ENCODE results near the gene MYO7A.

Gene MYO7A

DNA sequence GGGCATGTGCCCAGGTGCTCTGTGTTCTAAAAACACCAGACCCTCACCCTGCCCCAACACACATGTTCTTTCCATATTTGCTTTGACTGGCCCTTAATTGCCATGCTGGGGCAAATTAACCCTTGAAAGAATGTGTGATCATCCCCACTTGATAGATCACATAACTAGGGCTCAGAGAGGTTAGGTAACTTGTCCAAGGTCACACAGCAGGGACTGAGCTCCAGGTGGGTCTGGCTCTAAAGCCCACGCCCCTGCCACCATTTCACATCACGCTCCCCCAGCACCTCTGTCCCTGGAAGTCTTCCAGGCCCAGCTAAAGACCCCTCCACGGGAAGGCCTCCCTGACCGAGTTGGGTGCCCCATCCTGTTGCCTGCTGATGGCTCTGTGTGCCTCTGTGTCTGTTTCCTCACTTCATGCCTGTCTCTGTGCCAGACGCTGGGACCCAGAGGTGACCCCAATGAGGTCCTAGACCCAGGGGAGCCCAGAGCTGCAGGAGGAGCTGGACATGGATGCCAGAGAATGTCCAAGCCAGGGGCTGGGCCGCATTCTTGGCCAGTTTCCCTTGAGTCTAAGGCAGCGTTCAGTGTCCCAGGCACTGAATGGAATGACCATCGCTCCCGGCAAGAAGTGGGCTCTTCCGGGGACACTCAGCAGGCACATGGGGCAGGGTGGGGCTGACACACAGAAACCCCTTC, 79.7 kb downstream of the MYO7A start:
- H3K9ac ChIP-seq (ENCODE audit: low read length): no peak overlapping the region
- H3K9me3 ChIP-seq (replicated peaks; ENCODE audit: insufficient read depth, low read length): no peaks in the 10 kb centered on the region
- H3K4me2 ChIP-seq (ENCODE audit: low read depth, low read length): no peak overlapping the region
- H3K9me2 ChIP-seq (replicated peaks; ENCODE audit: insufficient read depth, low read length): no peaks in the 10 kb centered on the region
- H3K79me2 ChIP-seq (ENCODE audit: low read length): no peaks in the 10 kb centered on the region
- TF ChIP-seq EZH2 (optimal IDR thresholded peaks at IDR 0.05; ENCODE audit: low read depth, low read length) (no peak), EZH2phosphoT487 (IDR thresholded peaks at IDR 0.05; ENCODE audit: low read length) (no peak)
- TF ChIP-seq, protein P1, sequence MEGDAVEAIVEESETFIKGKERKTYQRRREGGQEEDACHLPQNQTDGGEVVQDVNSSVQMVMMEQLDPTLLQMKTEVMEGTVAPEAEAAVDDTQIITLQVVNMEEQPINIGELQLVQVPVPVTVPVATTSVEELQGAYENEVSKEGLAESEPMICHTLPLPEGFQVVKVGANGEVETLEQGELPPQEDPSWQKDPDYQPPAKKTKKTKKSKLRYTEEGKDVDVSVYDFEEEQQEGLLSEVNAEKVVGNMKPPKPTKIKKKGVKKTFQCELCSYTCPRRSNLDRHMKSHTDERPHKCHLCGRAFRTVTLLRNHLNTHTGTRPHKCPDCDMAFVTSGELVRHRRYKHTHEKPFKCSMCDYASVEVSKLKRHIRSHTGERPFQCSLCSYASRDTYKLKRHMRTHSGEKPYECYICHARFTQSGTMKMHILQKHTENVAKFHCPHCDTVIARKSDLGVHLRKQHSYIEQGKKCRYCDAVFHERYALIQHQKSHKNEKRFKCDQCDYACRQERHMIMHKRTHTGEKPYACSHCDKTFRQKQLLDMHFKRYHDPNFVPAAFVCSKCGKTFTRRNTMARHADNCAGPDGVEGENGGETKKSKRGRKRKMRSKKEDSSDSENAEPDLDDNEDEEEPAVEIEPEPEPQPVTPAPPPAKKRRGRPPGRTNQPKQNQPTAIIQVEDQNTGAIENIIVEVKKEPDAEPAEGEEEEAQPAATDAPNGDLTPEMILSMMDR (IDR thresholded peaks at IDR 0.05; ENCODE audit: low read length): no peak
- DNase-seq: no peak
- H3K27me3 ChIP-seq (replicated peaks; ENCODE audit: insufficient read depth, low read length): no peaks in the 10 kb centered on the region
- H3F3A ChIP-seq (ENCODE audit: insufficient read depth, low read length): no peaks in the 10 kb centered on the region
- H2AFZ ChIP-seq (ENCODE audit: low read length): no peak overlapping the region
- H3K27ac ChIP-seq (ENCODE audit: low read length): no peak overlapping the region
- H3K36me3 ChIP-seq (replicated peaks; ENCODE audit: insufficient read depth, low read length): no peaks in the 10 kb centered on the region
- H3K4me3 ChIP-seq (ENCODE audit: low read length): no peak overlapping the region
- H3K4me1 ChIP-seq (ENCODE audit: low read length): no peaks in the 10 kb centered on the region
- H4K20me1 ChIP-seq (ENCODE audit: insufficient read depth, low read length): no peaks in the 10 kb centered on the region

DNA sequence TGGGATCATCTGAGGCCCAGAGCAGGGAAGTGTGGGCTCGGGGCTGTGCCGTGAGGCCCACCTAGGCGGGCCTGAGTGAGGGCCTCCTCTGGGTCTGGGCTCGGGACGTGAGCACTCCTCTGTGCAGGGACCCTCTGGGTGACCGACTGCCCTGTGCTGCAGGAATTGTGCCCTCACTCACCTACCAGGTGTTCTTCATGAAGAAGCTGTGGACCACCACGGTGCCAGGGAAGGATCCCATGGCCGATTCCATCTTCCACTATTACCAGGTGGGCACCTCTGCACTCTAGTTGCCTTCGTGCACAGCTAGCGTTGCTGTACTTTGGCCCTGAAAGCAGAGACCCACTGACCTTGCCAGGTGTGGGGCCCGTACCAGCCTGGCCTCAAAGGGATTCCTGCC, 80.5 kb downstream of the MYO7A start:
- Histone ChIP-seq H3K4me1 (ENCODE audit: low read length) (no peaks in the 10 kb centered on the region), H3K27me3 (replicated peaks; ENCODE audit: insufficient read depth, low read length) (no peaks in the 10 kb centered on the region)
- TF ChIP-seq EZH2phosphoT487 (IDR thresholded peaks at IDR 0.05; ENCODE audit: low read length): no peak

DNA sequence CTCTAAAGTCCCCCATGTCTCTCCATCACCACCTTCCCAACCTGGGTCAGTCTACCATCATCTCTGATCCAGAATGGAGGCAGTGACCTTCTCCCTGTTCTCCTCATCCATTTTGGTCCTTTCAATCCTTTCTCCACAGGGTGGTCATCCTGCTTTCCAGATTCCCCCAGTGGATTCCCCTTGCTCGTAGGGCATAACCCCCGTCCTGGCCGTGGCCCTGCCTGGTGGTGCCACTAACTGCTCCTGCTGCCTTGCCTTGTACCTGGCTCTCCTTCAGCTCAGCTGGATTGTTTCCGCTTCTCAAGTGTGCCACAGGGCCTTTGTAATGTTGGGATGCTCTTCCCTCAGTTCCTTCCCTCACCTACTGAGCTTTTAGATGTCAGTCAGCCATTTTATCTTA, 81.6 kb downstream of the MYO7A start:
- H2AFZ ChIP-seq (ENCODE audit: low read length): no peak overlapping the region
- TF ChIP-seq EZH2phosphoT487 (IDR thresholded peaks at IDR 0.05; ENCODE audit: low read length): no peak
- TF ChIP-seq EZH2 (optimal IDR thresholded peaks at IDR 0.05; ENCODE audit: low read depth, low read length): no peak
- TF ChIP-seq, protein P1 (IDR thresholded peaks at IDR 0.05; ENCODE audit: low read length): no peak
- H3K9me3 ChIP-seq (replicated peaks; ENCODE audit: insufficient read depth, low read length): no peaks in the 10 kb centered on the region
- no peaks in the 10 kb centered on the region for H3K4me1 ChIP-seq (ENCODE audit: low read length)
- H3K4me3 ChIP-seq (ENCODE audit: low read length): no peak overlapping the region
- H3K4me2 ChIP-seq (ENCODE audit: low read depth, low read length): no peak overlapping the region
- no peaks in the 10 kb centered on the region for H3K9me2 ChIP-seq (replicated peaks; ENCODE audit: insufficient read depth, low read length)
- H3K36me3 ChIP-seq (replicated peaks; ENCODE audit: insufficient read depth, low read length): no peaks in the 10 kb centered on the region
- H3K9ac ChIP-seq (ENCODE audit: low read length): no peak overlapping the region
- H4K20me1 ChIP-seq (ENCODE audit: insufficient read depth, low read length): no peaks in the 10 kb centered on the region
- DNase-seq: peak; percentile 2
- no peaks in the 10 kb centered on the region for H3K27me3 ChIP-seq (replicated peaks; ENCODE audit: insufficient read depth, low read length)
- no peaks in the 10 kb centered on the region for H3F3A ChIP-seq (ENCODE audit: insufficient read depth, low read length)
- H3K79me2 ChIP-seq (ENCODE audit: low read length): no peaks in the 10 kb centered on the region
- no peak overlapping the region for H3K27ac ChIP-seq (ENCODE audit: low read length)

More for the DNA sequence above, 80.5 kb downstream of the MYO7A start:
- H3F3A ChIP-seq (ENCODE audit: insufficient read depth, low read length): no peaks in the 10 kb centered on the region
- no peaks in the 10 kb centered on the region for H3K9me3 ChIP-seq (replicated peaks; ENCODE audit: insufficient read depth, low read length)
- no peak overlapping the region for H2AFZ ChIP-seq (ENCODE audit: low read length)
- DNase-seq: no peak
- H3K79me2 ChIP-seq (ENCODE audit: low read length): no peaks in the 10 kb centered on the region
- no peak overlapping the region for H3K9ac ChIP-seq (ENCODE audit: low read length)
- no peaks in the 10 kb centered on the region for H3K36me3 ChIP-seq (replicated peaks; ENCODE audit: insufficient read depth, low read length)
- H3K27ac ChIP-seq (ENCODE audit: low read length): no peak overlapping the region
- no peaks in the 10 kb centered on the region for H3K9me2 ChIP-seq (replicated peaks; ENCODE audit: insufficient read depth, low read length)
- no peak overlapping the region for H3K4me2 ChIP-seq (ENCODE audit: low read depth, low read length)
- H3K4me3 ChIP-seq (ENCODE audit: low read length): no peak overlapping the region
- H4K20me1 ChIP-seq (ENCODE audit: insufficient read depth, low read length): no peaks in the 10 kb centered on the region

DNA sequence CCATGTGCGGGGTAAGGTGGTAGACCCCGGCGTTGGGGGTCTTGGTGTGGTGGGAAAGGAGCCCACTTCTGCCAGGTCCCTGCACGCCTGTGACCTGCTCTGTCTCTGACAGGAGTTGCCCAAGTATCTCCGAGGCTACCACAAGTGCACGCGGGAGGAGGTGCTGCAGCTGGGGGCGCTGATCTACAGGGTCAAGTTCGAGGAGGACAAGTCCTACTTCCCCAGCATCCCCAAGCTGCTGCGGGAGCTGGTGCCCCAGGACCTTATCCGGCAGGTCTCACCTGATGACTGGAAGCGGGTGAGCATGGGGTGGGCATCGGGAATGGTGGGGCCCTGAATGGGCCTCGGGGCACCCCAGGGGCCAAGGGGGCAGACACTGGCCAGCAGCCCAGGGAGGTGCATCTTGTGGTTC, 83.0 kb downstream of the MYO7A start:
- TF ChIP-seq, protein P1 (IDR thresholded peaks at IDR 0.05; ENCODE audit: low read length): no peak
- no peak for TF ChIP-seq EZH2 (optimal IDR thresholded peaks at IDR 0.05; ENCODE audit: low read depth, low read length)
- TF ChIP-seq EZH2phosphoT487 (IDR thresholded peaks at IDR 0.05; ENCODE audit: low read length): no peak
- H3F3A ChIP-seq (ENCODE audit: insufficient read depth, low read length): no peaks in the 10 kb centered on the region
- DNase-seq: peak; percentile 2

More for the DNA sequence above, 83.0 kb downstream of the MYO7A start:
- H4K20me1 ChIP-seq (ENCODE audit: insufficient read depth, low read length): no peaks in the 10 kb centered on the region
- no peak overlapping the region for H3K9ac ChIP-seq (ENCODE audit: low read length)
- no peaks in the 10 kb centered on the region for H3K79me2 ChIP-seq (ENCODE audit: low read length)
- H3K9me3 ChIP-seq (replicated peaks; ENCODE audit: insufficient read depth, low read length): no peaks in the 10 kb centered on the region
- H3K27me3 ChIP-seq (replicated peaks; ENCODE audit: insufficient read depth, low read length): no peaks in the 10 kb centered on the region
- no peak overlapping the region for H3K4me3 ChIP-seq (ENCODE audit: low read length)
- H3K27ac ChIP-seq (ENCODE audit: low read length): no peak overlapping the region
- no peak overlapping the region for H3K4me2 ChIP-seq (ENCODE audit: low read depth, low read length)
- no peak overlapping the region for H2AFZ ChIP-seq (ENCODE audit: low read length)
- H3K9me2 ChIP-seq (replicated peaks; ENCODE audit: insufficient read depth, low read length): no peaks in the 10 kb centered on the region
- H3K36me3 ChIP-seq (replicated peaks; ENCODE audit: insufficient read depth, low read length): no peaks in the 10 kb centered on the region
- H3K4me1 ChIP-seq (ENCODE audit: low read length): no peaks in the 10 kb centered on the region

Data from MM.1S (cell line).